GM19035 (cell line): Measurements from ENCODE around the gene CISTR.
"Not testable (repeated sequence)": the region's sequence is repeated elsewhere in the genome, so short reads cannot be mapped to it uniquely, and the experiment has no call there.

Experiments used
- ATAC-seq: cut with Tn5 transposase; IDR thresholded peaks from one replicate; pipeline ENCODE4 v1.9.1; 2021; ENCODE audit not compliant: unreplicated experiment

The CISTR gene

GRCh38 chr12:53764615-53765014 is 12.8 kb upstream of the CISTR start:
- ATAC-seq: no peak

GRCh38 chr12:53762793-53763192 is 11.0 kb upstream of the CISTR start:
- ATAC-seq: not testable (repeated sequence)

GRCh38 chr12:53761306-53761705 is 9.5 kb upstream of the CISTR start:
- no peak for ATAC-seq

- no peak for ATAC-seq
Measured at GRCh38 chr12:53759261-53759660, 7.5 kb upstream of the CISTR start.

GRCh38 chr12:53758730-53759103 is 6.9 kb upstream of the CISTR start:
- ATAC-seq: no peak

GRCh38 chr12:53758081-53758729 is 6.4 kb upstream of the CISTR start:
- ATAC-seq: no peak

GRCh38 chr12:53757101-53757770 is 5.5 kb upstream of the CISTR start:
- peak; percentile 77 for ATAC-seq

- no peak for ATAC-seq
Measured at GRCh38 chr12:53756300-53757100, 4.7 kb upstream of the CISTR start.

- no peak for ATAC-seq
Measured at GRCh38 chr12:53755893-53756292, 4.1 kb upstream of the CISTR start.

GRCh38 chr12:53755451-53755891 is 3.7 kb upstream of the CISTR start:
- no peak for ATAC-seq

- ATAC-seq: no peak
Measured at GRCh38 chr12:53754633-53755264, 3.0 kb upstream of the CISTR start.

GRCh38 chr12:53754188-53754585 is 2.4 kb upstream of the CISTR start:
- no peak for ATAC-seq

- no peak for ATAC-seq
Measured at GRCh38 chr12:53752621-53753020, 842 bp upstream of the CISTR start.

- no peak for ATAC-seq
Measured at GRCh38 chr12:53752192-53752601, 418 bp upstream of the CISTR start.

GRCh38 chr12:53750812-53751335 is 905 bp downstream of the CISTR start:
- no peak for ATAC-seq

- ATAC-seq: no peak
Measured at GRCh38 chr12:53749986-53750811, 1.6 kb downstream of the CISTR start.

- no peak for ATAC-seq
Measured at GRCh38 chr12:53748072-53748840, 3.5 kb downstream of the CISTR start.

GRCh38 chr12:53747095-53747494 is 4.7 kb downstream of the CISTR start:
- ATAC-seq: no peak

GRCh38 chr12:53746592-53747092 is 5.1 kb downstream of the CISTR start:
- ATAC-seq: no peak
